Upper lobe of left lung (tissue), 4 donors: Measurements from ENCODE around the gene MSH3.

Experiments
- CTCF ChIP-seq, 6 experiments: fragments of 450-650 bp in 4 of 6; fragments of 200-600 bp in 2 of 6; sonication (generic) in 2 of 6; IDR thresholded peaks; one replicate each; pipeline ENCODE4 v1.5.1; 2016 to 2019; ENCODE audit warnings: antibody characterized with exemption in 6 of 6
- POLR2A ChIP-seq, 4 donors: fragments of 450-650 bp; IDR thresholded peaks; one replicate each; pipeline ENCODE4 v1.5.1; 2016 to 2017; ENCODE audit warnings: antibody characterized with exemption in 4 of 4, mild to moderate bottlenecking in 2 of 4
- POLR2AphosphoS5 ChIP-seq, 2 donors: sonication (generic); formaldehyde crosslinking; IDR thresholded peaks; one replicate each; pipeline ENCODE4 v1.5.1; 2017; ENCODE audit warnings: antibody characterized with exemption in 2 of 2

GRCh38 chr5:80805038-80805437, 150.6 kb downstream of the MSH3 start:
- TF ChIP-seq POLR2AphosphoS5 (IDR thresholded peaks at IDR 0.05) (no peak), CTCF (IDR thresholded peaks at IDR 0.05) (no peak), POLR2A (IDR thresholded peaks at IDR 0.05) (no peak)
